NCI-H2029 (cell line): ENCODE data around the gene SUN1.
A peak's percentile ranks its signal among the peaks of the same experiment; 100 is the strongest.

Experiments used
- DNase-seq: peaks from one replicate; lab custom pipeline; 2025; lab: John Stamatoyannopoulos, UW

SUN1 gene

DNA sequence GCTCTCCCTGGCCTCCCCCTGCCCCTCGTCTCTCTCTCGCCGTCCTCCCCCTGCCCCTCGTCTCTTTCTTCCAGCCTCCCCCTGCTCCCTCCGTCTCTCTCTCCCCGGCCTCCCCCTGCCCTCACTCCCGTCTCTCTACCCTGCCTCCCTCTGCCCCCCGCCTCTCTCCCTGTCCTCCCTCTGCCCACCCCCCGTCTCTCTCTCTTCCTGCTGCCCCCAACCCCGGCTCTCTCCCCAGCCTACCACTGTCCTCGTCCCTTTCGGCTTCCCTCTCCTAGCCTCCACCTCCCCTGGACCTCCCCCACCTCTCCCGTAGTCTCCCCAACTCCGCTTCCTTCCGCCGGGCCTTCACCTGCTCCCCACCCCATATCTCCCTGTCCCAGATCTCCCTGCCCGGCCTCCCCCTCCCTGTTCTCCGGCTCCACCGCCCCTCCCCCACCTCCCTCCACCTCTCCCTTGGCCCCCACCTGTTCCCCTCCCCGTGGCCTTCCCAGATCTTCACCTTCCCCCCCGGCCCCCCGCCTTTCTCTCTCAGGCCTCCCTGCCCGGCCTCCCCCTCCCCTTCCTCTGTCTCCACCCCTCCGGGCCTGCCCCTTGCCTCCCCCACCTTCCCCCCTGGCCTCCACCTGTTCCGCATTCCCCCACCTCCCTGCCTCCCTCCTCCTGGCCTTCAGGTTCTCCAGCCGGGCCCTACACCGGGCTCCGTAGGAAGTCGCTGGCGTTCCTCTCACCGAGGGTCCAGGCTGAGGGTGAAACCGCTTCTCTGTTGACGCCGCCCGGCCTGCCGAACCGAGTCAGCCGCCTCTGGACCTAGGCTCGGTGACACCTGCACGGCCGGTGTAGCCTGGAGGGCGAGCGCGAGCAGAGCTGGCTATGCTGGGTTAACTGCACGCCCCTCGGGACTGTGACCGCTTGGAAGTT lies 45.3 kb downstream of the SUN1 start:
- peak; percentile 48 for DNase-seq

DNA sequence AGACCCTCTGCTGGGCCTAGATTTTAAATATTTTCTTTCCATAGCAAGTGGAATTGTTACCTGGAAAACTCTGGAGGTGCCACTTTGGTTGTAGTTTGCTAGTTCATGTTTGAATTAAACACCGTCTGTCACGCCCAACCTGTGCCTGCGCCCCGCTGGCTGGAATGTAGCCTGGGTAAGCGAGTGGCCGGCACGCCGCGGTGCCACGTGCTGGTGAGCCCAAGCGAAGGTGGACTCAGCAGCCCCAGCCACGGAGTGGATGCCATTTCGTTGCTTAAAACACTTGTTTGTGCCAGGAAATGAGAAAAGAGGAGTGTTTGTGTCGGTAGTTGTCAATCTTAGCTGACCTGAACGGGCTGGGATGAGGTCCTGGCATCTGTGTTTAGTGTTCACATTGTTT lies 46.8 kb downstream of the SUN1 start:
- DNase-seq, result no peak

DNA sequence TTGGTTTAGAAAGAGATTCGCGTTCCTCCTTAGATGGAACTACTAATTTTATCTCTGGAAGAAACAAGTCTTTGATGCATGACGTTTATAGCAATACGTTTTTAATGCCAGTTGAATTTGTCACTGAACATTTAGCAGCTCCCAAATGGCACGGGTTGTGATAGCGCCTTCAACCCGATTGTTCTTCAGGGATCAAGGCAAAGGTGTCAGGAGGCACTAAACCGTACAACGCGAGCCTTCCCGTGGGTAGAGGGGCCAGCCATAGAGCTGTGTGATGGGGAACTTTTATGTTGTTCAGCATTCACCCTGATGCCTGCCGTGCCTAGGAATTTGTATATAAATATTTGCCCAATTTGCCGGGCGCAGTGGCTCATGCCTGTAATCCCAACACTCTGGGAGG lies 47.4 kb downstream of the SUN1 start:
- DNase-seq, result no peak

DNA sequence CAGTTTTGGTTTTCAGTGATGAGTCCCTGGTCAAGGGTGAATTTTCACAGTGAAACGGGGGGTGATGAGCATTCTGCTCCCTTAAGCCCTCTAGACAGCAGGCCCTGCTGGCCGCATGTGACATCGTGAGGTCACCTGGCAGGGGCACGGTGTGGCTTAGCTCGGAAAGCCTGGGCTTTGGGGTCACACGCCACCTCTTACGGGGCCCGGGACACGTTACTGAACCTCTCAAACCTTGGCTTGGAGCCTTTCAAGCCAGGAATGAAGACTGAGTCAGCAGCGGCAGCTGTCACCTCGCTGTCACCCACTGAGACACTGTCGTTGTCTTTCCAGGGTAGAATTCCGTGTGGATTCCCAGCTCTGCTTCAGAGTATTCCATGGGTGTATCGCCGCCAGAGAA lies 48.2 kb downstream of the SUN1 start:
- DNase-seq, result no peak

DNA sequence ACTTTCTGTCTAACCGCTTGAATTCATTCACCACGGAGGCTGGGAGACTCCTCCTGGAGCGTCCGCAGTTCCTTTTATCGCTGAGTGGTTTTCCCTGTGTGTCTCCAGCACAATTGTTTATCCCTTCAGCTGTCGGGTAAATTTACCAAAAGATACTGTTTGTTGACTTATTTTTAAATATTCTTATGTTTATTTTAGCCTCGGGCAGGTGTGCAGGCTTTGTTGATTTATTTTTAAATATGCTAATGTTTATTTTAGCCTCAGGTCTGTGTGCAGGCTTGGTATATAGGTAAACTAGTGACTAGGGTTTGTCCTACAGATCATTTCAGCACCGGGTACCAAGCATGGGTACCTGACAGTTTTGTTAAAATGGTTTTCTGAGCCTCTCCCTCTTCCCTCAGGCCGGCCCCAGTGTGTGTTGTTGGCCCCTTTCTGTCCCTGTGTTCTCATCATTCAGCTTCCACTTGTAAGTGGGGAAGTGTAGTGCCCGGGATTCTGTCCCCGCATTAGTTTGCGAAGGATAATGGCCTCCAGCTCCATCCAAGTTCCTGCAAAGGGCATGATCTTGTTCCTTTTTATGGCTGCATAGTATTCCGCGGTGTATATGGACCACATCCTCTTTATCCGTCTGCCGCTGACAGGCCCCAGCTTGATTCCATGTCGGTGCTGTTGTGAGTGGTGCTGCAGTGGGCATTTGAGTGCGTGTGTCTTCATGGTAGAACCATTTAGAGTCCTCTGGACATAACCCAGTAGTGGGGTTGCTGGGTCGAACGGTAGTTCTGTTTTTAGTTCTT lies 49.4 kb downstream of the SUN1 start:
- DNase-seq, result peak; percentile 37

DNA sequence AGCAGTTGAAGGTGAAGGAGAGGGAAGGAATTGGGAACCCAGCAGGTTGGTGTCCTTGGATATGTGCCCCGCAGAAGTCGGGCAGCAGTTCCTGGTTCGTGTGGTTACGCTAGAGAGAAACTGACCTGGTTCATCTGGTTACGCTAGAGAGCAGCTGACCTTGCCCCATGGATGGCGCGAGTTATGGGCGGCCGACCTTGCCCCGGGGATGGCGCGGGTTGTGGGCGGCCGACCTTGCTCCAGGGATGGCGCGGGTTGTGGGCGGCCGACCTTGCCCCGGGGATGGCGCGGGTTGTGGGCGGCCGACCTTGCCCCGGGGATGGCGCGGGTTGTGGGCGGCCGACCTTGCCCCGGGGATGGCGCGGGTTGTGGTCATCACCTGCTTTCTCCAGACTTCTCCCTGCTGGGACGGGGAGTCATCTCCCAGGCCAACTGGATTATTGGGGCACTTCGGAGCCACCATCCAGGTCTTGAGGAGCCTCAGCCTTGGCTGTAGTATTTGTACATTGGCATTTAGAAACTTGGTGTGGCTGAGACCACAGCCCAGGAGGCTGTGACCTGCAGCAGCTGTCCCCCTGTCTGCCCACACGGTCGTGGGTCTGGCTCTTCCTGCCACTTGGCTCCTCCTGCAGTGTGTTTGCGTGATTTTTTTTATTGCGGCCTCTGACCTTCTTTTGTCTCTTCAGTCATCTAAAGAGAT lies 50.2 kb downstream of the SUN1 start:
- DNase-seq, result no peak

DNA sequence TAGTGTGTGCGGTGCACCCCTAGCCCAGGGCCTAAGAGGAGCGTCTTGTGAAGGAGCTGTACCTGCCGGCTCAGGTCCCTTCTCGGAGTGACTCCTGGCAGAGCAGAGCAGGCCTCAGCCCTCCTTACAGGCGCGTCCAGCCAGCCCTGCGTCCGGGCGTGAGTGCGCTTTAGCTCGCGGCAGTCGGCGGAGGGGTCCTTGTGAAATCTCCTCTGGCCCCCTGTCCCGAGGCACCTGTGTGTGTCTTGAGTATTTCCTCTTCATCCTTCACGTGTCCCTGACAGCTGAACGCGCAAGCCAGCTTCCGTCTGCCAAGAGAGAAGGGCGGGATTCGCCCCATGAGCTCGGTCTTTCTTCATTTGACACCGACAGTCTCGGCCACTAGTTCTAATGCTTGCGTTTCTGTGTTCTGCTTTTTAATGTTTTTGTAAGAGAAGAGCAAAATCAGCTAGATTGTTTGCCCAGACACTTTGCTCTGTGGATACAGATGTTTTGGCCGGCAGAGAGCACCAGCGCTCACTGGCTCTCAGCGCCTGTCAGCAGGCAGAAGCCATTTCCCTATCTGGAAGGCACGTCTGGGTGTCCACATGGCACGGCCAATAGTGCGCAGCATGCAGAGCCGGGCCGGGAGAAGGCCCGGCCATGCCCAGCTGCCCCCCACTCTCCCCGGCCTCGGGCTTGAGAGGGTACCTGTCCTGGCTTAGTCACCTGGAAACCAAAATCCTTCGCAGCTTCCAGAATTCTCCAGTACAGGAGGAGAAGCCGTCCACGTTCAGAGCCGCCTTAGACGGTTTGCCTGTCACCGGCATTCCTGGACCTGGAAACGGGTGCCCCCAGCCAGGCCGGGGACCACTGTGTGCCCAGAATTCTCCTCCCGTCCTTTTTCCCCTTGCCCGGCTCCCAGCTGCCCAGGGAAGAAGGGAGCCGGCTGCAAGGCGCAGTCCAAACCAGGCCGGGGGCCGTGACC lies 51.1 kb downstream of the SUN1 start:
- DNase-seq, result peak; percentile 69

DNA sequence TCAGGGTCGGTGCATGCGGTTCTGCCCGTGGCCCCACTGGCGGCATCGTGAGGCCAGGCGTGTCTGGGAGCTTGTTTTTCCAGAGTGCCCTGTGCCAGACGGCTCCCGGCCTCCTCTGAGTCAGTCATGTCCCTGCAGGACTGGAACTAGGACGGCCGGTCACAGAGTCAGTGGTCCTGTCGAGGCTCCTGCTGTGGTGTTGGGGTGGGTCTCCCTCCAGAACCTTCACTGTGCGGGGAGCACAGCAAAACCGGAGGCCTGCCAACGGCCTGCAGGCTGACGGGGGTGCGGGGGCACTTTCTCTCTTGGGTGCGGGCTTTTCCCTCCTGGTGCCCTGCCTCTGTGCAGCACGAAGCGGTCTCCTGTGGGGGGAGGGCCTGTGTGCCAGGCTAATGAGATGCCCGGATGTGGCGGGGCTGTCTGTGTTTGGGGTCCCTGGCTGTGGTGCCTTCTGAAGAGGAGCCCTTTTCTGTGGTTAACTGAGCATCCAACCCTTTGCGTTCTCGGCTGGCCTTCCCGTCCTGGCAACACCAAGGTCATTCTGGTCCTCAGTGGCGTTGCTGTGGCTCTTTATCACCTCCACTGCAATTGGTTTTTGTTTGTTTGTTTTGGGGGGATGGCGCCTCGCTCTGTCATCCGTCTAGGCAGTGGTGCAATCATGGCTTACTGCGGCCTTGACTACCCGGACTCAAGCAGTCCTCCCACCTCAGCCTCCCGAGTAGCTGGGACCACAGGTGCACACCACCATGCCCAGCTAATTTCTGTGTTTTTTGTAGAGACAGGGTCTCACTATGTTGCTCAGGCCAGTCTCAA lies 52.1 kb downstream of the SUN1 start:
- no peak for DNase-seq

DNA sequence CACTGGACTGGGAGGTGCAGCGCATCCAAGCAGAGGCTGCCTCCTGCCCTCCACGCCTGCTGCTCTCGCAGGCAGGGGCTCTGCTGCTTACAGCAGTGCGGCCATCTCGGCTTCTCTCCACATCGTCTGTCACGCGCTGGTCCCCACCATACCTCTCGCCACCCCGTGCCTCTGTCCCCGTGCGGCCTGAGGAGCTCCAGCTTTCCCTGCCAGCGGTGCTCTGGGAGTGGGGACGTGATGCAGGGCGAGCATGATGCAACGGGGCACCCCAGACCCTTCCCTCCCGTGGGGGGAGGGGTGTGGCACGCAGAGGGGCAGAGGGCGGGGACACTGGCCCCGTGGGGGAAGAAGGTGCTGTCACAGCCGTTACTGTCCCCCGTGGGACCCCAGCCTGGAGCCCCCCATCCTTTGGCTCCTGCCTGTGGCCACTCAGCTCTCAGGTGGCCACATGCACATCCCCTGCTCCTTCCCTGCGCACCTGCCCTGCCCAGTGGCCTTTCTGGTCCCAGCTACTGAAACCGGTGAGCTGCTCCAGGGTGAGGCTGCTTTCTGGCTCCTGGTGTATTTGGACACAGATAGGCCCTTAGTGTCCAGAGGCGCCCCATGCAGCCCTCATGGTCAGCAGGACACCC lies 53.1 kb downstream of the SUN1 start:
- DNase-seq, result no peak

DNA sequence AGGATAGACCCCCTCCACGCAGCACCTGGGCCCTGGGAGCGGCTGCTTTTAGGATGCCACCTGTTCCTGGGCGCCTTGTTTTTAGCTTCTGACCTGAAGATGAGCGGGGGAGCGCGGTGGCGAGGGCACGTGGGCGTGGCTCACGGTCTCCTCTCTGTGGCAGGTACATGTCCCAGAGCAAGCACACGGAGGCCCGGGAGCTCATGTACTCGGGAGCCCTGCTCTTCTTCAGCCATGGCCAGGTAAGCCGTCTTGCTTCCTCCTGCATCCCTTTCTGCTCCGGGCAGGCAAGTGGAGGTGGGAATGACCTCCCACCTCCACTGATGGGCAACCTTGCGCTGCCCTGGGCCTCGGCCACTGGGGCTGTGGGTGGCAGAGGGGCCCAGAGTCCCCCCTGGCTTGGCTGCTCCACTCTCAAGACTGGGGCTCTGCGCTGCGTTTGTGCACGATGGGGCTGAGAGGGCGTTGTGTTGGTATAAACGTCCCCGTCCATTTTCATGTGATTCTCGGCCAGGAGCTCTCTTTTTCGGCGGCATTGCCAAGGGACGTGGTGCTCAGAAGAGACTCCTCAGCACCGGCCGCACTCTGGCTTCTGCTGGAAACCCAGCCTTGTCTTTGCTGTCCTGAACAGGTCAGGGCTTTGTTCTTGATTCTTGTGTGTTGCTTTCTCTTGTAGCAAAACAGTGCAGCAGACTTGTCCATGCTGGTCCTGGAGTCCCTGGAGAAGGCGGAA lies 53.8 kb downstream of the SUN1 start:
- no peak for DNase-seq

DNA sequence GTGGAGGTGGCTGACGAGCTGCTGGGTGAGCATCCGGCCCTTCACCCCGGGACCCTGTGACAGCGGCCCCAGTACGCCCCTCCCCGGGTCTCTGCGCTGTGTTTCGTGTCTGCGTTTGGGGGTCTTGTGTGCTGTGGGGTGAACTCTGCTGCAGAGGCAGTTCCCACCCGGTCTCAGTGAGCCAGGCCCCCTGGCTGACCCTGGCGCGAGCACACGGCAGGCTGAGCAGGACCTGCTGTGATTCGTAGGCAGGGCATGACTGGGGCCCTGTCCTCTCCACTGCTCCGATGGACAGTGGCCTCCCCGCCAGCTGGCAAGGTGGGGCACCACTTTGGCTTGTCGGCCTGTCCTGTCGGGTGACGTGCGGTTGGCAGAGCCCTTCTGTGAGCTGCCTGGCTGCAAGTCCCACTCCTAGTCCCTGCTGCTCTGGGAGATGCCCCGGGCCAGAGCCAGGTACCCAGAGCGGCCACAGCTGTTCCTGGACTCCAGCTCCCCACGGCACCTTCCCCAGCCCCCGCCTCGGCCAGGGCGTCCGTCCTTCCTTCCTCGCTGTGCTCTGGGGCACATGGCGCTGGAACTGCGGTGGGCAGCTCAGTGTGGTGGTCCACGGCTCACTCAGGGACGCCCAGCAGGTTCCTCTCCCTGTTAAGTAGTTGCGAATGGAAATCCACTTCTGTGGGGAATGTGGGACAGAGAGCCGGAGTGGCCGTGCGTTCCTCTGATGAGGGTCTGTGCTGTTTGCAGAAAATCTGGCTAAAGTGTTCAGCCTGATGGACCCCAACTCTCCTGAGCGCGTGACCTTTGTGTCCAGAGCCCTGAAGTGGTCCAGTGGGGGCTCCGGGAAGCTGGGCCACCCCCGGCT lies 54.6 kb downstream of the SUN1 start:
- DNase-seq, result no peak

DNA sequence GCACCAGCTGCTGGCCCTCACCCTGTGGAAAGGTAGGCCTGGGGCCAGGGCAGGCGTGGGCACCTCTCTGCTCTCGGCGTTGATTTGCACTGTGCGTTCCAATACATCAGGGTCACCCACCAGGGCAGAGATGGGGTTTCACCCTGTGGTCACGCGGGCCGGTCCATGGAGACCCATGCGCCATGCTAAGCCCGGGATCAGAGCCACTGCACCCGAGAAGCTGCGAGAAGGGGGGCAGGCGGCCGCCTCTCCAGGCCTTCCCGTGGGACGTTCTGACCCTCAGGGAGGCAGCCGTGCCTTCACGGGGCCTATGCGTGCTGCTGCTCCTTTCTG lies 55.2 kb downstream of the SUN1 start:
- no peak for DNase-seq

DNA sequence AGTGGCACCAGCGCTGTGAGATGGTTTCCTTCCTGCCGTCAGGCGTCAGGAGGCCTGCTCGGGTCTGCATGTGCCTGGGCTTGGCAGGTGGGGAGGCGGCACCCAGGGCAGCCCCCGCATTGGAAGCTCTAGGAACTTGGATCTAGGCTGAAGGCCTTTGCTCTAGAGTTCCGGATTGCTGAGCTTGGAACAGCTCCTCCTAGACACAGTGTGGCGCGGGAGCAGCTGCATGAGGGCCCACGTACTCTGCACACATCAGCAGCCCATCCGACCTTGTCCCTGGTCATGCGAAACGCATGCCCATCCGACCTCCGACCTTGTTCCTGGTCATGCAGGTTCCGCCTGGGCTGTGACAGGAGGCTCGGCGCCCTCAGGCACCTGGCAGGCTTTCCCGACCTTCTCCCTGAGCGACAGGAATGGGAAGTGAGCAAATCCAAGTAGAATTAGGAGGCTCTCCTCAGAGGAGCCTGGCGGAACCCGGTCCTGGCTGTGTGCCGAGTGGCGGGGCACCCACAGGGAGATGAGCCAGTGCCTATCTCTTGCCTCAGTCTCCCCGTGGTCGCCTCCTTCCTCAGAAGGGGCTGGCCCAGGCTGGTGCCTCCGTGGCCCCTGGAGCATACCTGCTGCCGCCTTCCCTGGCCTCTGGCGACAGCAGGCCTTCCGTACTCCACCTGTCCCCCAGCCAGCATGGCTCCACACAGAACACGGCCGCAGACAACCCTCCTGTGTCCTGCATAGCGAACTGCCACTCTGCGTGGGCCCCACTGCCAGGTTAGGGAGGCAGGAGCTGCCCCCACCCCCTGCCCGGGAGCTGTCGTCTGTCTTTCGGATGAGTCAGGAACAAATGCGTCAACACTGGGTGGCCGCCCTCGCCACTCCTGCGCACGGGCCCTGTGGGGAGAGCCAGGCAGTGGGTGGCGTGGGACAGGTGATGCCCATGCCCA lies 56.1 kb downstream of the SUN1 start:
- DNase-seq, result no peak

DNA sequence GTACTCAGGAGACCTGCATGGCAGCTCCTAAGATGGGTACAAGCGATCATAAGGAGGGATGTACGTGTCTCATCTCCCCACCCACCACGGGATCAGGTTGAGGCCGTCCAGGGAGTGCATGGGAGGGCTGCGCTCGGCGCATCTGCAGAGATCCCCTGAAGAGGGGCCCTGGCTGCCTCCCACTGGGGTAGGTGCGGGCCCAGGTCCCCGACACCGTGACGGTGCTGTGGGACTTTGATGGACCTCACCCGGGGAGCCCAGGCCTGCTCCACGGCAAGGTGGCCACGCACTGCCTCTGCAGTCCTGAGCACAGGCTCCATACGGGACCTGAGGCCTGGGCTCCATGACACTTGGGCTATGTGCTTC lies 56.7 kb downstream of the SUN1 start:
- DNase-seq, result no peak

DNA sequence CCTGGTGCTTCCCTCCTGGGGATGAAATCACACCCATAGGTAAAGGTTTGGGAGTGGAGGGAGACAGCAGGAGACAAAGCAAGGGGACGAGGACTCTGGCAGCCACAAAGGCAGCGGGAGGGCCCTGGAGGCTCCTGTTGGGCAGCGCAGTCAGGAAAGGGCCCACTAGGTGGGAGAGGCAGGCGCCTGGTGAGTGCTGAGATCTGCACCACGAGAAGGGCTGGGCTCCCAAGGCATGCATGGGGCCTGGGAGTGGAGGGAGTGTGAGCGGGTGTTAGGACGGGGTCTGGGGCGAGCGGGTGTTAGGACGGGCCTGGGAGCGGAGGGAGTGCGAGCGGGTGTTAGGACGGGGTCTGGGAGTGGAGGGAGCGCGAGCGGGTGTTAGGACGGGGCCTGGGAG lies 57.1 kb downstream of the SUN1 start:
- no peak for DNase-seq

DNA sequence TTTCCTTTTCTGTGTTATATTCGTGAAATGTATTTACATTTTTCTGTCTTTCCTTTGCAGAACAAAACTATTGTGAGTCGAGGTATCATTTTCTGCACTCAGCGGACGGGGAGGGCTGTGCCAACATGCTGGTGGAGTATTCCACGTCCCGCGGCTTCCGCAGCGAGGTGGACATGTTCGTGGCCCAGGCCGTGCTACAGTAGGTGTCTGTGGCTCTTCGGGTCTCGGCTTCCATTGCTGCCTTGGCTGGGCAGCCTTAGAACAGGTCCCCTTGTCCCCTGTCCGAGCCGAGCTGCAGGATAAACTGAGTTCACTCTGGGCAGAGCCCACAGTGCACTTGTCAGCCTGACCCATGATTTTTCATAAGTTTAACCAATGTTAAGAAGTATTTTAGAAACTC lies 58.6 kb downstream of the SUN1 start:
- DNase-seq, result no peak

DNA sequence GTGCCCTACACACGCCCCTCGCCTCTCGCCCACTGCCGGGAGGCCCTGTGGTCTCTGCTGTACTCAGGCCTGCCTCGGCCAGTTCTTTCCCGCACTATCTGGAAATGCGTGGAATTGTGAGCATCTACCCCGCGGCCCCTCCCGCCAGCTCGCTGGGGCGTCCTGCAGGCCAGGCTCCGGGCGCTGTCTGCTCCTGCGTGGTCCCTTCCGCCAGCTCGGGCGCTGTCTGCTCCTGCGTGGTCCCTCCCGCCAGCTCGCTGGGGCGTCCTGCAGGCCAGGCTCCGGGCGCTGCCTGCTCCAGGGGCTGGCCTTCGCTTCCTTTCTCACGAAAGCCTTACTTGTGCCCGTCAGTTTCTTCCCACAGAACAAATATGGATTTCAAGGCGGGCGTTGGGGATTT lies 59.0 kb downstream of the SUN1 start:
- DNase-seq, result no peak

DNA sequence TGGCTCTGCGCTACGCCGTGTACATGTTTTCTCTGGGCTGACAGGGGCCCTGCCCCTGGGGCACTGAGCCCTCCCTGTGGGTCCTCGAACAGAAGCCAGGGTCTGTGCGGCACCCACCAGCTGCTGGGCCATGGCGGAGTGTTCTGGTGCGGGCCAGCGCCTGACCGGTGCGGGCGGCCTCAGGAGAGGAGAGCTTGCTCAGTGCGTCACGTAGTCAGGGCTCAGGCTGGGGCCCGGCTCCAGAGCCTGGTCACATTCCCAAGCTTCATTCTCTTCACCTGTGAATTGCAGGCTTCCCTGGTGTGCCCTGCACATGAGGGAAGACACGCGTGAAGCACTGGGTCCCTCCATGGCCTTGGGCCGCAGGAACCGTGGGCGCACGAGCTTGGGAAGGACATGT lies 59.5 kb downstream of the SUN1 start:
- DNase-seq, result no peak
